Endothelial cell (in vitro differentiated cells): ENCODE data around the gene NPTN. TPM values are rescaled to one million over a fixed set of nuclear protein-coding genes. Genes with fewer than 3 reads are reported as not detected.

Experiments
- DNase-seq: peaks from one replicate; pipeline ENCODE4 v3.0.0; 2021; ENCODE audit warnings: low spot score
- H3K27ac Mint-ChIP-seq: one replicate; pipeline ENCODE4 v1.8.0; 2021; ENCODE audit warnings: mixed read lengths, inconsistent platforms; ENCODE audit not compliant: unreplicated experiment
- H3K27me3 Mint-ChIP-seq: one replicate; pipeline ENCODE4 v1.8.0; 2021; ENCODE audit warnings: mild to moderate bottlenecking, moderate library complexity, mixed read lengths, inconsistent platforms; ENCODE audit not compliant: unreplicated experiment
- H3K36me3 Mint-ChIP-seq: one replicate; pipeline ENCODE4 v1.8.0; 2021; ENCODE audit warnings: mild to moderate bottlenecking, low read depth, mixed read lengths, inconsistent platforms; ENCODE audit not compliant: unreplicated experiment
- H3K4me1 Mint-ChIP-seq: one replicate; pipeline ENCODE4 v1.8.0; 2021; ENCODE audit warnings: mild to moderate bottlenecking, mixed read lengths, inconsistent platforms; ENCODE audit not compliant: unreplicated experiment
- H3K4me3 Mint-ChIP-seq: one replicate; pipeline ENCODE4 v1.8.0; 2021; ENCODE audit warnings: mild to moderate bottlenecking, mixed read lengths, inconsistent platforms; ENCODE audit not compliant: unreplicated experiment
- H3K9me3 Mint-ChIP-seq: one replicate; pipeline ENCODE4 v1.8.0; 2021; ENCODE audit warnings: mixed read lengths, inconsistent platforms; ENCODE audit not compliant: unreplicated experiment
- total RNA-seq: library from RNA; stranded (reverse); fragmentation: NEBNext Ultra II Directional; extraction: Animal tissue kit (Norgen Biotek cat#: 25700); gene quantifications from one replicate; pipeline ENCODE4 v1.2.1, GENCODE V29; 2021; ENCODE audit not compliant: unreplicated experiment
- TF ChIP-seq, protein P1 (sequence below): fragments of 200-600 bp; sonication (generic); IDR thresholded peaks from one replicate; pipeline ENCODE4 v1.5.0; 2021; ENCODE audit warnings: antibody characterized with exemption; ENCODE audit not compliant: unreplicated experiment

The NPTN gene
- total RNA-seq, 1 donor from 2014 or later: 223 TPM

- H3K27ac Mint-ChIP-seq: no peak overlapping the region
- H3K4me3 Mint-ChIP-seq: no peak overlapping the region
- H3K9me3 Mint-ChIP-seq: no peaks in the 10 kb centered on the region
- TF ChIP-seq, protein P1, sequence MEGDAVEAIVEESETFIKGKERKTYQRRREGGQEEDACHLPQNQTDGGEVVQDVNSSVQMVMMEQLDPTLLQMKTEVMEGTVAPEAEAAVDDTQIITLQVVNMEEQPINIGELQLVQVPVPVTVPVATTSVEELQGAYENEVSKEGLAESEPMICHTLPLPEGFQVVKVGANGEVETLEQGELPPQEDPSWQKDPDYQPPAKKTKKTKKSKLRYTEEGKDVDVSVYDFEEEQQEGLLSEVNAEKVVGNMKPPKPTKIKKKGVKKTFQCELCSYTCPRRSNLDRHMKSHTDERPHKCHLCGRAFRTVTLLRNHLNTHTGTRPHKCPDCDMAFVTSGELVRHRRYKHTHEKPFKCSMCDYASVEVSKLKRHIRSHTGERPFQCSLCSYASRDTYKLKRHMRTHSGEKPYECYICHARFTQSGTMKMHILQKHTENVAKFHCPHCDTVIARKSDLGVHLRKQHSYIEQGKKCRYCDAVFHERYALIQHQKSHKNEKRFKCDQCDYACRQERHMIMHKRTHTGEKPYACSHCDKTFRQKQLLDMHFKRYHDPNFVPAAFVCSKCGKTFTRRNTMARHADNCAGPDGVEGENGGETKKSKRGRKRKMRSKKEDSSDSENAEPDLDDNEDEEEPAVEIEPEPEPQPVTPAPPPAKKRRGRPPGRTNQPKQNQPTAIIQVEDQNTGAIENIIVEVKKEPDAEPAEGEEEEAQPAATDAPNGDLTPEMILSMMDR: no peak
- peaks cover 46% of the 10 kb centered on the region for H3K4me1 Mint-ChIP-seq
- no peak for DNase-seq
- H3K36me3 Mint-ChIP-seq: no peaks in the 10 kb centered on the region
- peaks cover 2% of the 10 kb centered on the region for H3K27me3 Mint-ChIP-seq
Observed at GRCh38 chr15:73608475-73608874, 24.7 kb downstream of the NPTN start.

GRCh38 chr15:73607843-73608242, 25.3 kb downstream of the NPTN start:
- Mint-ChIP-seq H3K27ac (no peak overlapping the region), H3K4me3 (no peak overlapping the region), H3K4me1 (peaks cover 46% of the 10 kb centered on the region), H3K36me3 (no peaks in the 10 kb centered on the region), H3K27me3 (peaks cover 2% of the 10 kb centered on the region), H3K9me3 (no peaks in the 10 kb centered on the region)
- TF ChIP-seq, protein P1: no peak
- DNase-seq: no peak

- TF ChIP-seq, protein P1: no peak
- H3K27me3 Mint-ChIP-seq: peaks cover 2% of the 10 kb centered on the region
- H3K9me3 Mint-ChIP-seq: no peaks in the 10 kb centered on the region
- no peak for DNase-seq
- no peak overlapping the region for H3K4me3 Mint-ChIP-seq
- no peaks in the 10 kb centered on the region for H3K36me3 Mint-ChIP-seq
- H3K27ac Mint-ChIP-seq: peak overlapping the region; percentile 61
- H3K4me1 Mint-ChIP-seq: peaks cover 46% of the 10 kb centered on the region
Observed at GRCh38 chr15:73607405-73607804, 25.8 kb downstream of the NPTN start.

DNA sequence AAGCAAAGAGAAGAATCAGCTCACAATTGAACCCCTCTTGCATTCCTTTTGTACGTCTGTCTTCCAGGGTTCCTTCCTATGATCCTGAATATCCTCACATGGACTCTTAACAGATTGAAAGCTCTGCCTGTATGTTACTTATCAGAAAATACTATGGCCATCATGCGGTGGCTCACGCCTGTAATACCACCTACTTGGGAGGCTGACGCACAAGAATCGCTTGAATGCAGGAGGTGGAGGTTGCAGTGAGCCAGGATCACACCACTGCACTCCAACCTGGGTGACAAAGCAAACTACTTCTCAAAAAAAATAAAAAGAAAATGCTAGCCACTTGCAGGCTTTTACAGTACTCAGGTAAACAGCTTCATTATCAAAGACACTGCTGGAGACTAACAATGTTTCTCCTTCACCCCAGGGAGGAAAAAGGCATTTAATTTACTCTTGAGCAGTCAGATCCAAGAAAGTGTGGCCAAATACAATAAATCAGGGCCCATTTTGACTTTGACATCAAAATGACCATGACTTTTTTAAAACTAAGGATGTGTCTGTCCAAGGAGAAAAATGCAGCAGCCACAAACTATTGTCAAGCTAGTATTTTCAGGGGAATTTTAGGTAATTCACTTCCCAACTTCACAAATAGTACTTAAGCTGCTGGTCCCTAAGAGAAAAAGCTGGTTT, 27.3 kb downstream of the NPTN start:
- Mint-ChIP-seq H3K36me3 (no peaks in the 10 kb centered on the region), H3K27ac (no peak overlapping the region), H3K27me3 (peaks cover 2% of the 10 kb centered on the region), H3K4me3 (no peak overlapping the region), H3K4me1 (peaks cover 39% of the 10 kb centered on the region), H3K9me3 (no peaks in the 10 kb centered on the region)
- DNase-seq: no peak
- TF ChIP-seq, protein P1: no peak

DNA sequence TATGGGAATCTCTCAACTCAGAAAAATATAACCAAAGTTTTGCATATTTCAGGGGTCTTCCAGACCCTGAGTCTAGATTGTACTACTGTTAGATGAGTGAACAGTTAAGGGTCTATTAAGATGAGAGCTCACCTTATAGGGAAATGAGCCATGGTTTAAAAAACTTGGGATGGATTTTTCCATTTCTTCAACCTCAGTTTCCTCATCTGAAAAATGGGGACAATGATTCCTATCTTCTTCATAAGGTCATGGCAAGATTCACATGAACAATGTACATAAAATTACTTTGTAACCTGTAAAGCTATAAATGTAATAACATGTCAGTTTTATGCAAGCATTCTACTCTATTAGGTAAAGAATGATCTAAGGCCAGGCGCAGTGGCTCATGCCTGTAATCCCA, 28.7 kb downstream of the NPTN start:
- H3K36me3 Mint-ChIP-seq: no peaks in the 10 kb centered on the region
- H3K27me3 Mint-ChIP-seq: peaks cover 2% of the 10 kb centered on the region
- no peak for DNase-seq
- no peaks in the 10 kb centered on the region for H3K9me3 Mint-ChIP-seq
- H3K4me3 Mint-ChIP-seq: no peak overlapping the region
- no peak overlapping the region for H3K27ac Mint-ChIP-seq
- TF ChIP-seq, protein P1: no peak
- H3K4me1 Mint-ChIP-seq: peaks cover 36% of the 10 kb centered on the region
